GM21381 (cell line): ENCODE data around the gene ATF6.
"Not testable (repeated sequence)": the region's sequence is repeated elsewhere in the genome, so short reads cannot be mapped to it uniquely, and the experiment has no call there.

ENCODE experiments used
- ATAC-seq: cut with Tn5 transposase; IDR thresholded peaks from one replicate; pipeline ENCODE4 v1.9.1; 2021; ENCODE audit warnings: mild to moderate bottlenecking, moderate library complexity; ENCODE audit not compliant: unreplicated experiment

Gene ATF6

GRCh38 chr1:161731981-161732718, 34.0 kb upstream of the ATF6 start:
- no peak for ATAC-seq

- ATAC-seq: no peak
These were observed 32.6 kb upstream of the ATF6 start for GRCh38 chr1:161733526-161733925.

DNA sequence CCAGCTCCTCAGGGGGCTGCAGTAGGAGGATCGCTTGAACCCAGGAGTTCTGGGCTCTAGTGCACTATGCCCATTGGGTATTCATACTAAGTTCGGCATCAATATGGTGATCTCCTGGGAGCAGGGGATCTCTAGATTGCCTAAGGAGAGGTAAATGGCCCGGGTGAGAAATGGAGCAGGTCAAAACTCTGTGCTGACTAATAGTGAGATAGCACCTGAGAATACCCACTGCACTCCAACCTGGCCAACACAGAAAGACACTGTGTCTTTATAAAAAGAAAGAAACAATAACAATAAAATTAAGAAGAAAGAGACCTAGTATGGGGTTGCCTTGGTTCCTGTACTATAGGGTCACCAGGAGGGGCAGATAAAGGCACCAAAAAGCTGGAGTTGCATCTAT, 30.3 kb upstream of the ATF6 start:
- no peak for ATAC-seq

- ATAC-seq: no peak
These were observed 29.7 kb upstream of the ATF6 start for GRCh38 chr1:161736335-161736969.

GRCh38 chr1:161737625-161738024, 28.5 kb upstream of the ATF6 start:
- ATAC-seq: no peak

DNA sequence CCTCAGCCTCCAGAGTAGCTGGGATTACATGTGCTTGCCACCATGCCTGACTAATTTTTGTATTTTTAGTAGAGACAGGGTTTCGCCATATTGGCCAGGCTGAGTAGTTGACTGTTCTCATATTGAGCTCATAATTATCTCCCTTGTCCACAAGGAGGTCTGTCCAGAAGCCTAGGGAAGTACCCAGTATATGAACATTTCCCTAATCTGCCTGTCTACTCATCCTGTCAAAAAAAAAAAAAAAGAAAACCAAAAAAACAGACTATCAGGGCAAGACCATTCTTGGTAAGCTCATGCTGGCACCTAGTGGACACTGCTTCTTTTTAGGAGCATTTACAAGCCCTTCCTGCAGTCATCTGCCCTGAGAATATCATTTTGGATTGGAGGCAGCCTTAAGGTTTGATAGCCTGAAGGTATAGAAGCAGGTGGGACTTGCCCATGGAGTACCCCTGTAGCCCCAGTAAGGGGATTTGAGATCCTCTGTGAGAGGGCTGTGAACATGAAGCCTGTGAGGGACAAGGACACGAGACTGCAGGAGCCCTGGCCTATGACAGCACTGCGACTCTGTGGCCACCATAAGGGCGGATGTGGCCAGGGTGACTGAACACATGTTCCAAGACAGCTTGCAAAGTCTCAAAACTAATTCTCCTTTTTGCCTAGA, 27.4 kb upstream of the ATF6 start:
- peak; percentile 63 for ATAC-seq

DNA sequence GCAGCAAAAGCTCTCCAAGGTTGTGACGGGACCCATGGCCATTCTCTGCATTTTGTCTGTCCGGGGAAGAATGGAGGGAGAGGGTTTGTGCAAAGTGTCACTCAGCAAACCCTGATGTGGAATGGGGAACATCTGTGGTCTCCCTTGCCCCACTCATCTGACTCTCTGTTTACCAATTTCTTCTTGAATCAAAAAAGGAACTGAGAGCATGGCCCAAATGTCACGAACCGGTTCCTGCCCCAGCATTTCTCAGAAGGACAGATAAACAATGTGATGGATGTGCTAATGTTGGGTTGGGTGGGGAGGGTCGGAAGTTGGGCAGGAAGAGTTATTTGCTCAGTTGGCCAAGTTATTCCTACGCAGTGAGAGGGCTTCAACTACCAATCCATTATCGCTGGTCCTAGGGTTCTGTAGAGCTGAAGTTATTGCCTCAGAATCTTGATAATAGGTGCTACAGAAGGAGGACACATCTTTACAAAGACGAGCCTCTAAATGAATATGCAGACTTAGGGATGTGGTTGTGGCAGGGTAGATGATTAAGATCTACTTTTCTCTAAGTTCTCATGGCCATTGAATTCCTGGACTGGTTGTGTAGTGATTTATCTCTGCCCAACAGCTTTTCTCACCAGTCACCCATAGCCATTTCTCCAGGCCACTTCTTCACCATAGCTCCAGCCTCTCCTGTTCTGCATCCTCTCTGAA, 26.1 kb upstream of the ATF6 start:
- ATAC-seq: no peak

GRCh38 chr1:161740921-161741320, 25.2 kb upstream of the ATF6 start:
- no peak for ATAC-seq

DNA sequence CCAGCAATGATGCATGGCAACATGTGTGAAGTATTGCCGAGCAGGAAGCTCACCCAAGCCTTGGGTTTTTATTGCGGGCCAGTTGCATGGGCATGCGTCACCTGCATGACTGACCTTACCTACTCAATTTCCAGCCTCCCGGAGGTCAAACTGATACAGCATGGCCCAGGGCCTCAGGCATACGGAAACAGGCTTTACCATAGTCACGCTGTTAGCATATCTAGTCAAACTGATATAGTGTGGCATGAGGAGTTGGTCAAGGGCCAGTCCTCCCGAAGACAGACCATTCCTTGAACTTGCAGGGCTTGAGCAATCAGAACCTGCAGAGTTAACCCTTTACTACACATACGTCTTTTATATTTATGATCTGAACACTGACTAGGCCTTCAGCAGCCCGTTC, 22.9 kb upstream of the ATF6 start:
- no peak for ATAC-seq

DNA sequence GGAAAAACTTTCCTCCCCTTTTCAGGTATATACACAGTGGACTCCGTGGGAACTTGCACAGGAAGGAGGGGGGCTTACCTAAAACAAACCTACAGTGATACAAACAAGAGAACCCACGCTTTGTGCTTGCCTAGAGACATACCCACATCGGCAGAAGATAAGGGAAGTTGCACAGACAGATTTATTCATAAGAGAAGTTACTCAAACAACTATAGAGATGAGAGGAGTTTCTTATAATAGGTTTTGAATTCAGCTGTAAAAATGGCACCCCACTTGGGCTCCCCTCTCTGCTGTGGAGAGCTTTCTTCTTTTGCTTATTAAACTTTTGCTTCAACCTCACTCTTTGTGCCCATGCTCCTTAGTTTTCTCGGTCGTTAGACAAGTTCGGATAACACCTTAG, 18.3 kb upstream of the ATF6 start:
- ATAC-seq: no peak

GRCh38 chr1:161749509-161750407, 16.4 kb upstream of the ATF6 start, which contains the start of gene DUSP12:
TSS of gene DUSP12 (plus strand) at chr1:161749786. CDS start at chr1:161749802, 16 bp downstream.
- peak; percentile 96 for ATAC-seq

- ATAC-seq: no peak
These were observed 2.5 kb upstream of the ATF6 start for GRCh38 chr1:161763522-161764098.

DNA sequence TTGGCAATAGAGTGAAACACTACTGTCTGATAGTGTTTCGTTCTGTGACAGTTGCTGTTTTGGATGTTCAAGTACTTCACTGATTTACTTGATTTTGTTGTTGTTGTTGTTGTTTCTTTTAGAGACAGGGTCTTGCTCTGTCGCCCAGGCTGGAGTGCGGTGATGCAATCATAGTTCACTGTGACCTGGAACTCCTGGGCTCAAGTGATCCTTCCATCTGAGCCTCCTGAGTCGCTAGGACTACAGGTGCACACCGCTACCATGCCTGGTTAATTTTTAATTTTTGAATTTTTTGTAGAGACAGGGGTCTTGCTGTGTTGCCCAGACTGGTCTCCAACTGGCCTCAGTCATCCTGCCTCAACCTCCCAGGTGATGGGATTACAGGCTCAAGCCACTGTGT, 2.3 kb downstream of the ATF6 start:
- no peak for ATAC-seq

DNA sequence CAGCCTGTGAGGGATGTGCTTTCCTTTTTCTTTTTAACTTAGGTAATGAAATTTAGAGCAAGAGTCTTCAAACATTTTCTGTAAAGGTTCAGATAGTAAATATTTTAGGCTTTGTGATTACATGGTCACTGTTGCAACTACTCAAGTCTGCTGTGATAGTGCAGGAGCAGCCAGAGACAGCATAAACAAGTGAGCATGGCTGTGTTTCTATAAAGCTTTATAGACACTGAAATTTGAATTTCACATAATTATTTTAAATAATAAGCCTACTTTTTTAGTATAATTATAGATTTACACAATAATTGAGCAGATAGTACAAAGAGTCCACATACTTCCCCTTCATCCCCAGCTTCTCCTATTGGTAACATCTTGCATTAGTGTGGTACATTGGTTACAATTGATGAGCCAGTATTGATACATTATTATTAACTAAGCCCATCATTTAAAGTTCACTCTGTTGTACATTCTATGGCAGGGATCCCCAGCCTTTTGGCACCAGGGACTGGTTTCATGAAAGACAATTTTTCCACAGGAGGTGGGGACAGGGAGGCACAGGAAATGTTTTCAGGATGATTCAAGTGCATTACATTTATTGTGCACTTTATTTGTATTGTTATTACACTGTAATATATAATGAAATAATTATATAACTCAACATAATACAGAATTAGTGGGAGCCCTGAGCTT, 3.0 kb downstream of the ATF6 start:
- ATAC-seq: no peak

DNA sequence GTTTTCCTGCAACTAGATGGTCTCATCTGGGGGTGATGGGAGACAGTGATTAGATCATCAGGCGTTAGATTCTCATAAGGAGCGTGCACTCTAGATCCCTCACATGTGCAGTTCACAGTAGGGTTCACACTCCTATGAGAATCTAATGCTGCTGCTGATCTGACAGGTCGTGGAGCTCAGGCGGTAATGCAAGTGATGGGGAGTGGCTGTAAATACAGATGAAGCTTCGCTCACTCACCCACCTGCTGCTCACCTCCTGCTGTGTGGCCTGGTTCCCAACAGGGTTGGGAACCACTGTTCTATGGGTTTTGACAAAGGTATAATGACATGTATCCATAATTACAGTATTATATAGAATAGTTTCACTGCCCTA, 3.5 kb downstream of the ATF6 start:
- not testable (repeated sequence) for ATAC-seq

GRCh38 chr1:161770250-161770649, 4.1 kb downstream of the ATF6 start:
- no peak for ATAC-seq

DNA sequence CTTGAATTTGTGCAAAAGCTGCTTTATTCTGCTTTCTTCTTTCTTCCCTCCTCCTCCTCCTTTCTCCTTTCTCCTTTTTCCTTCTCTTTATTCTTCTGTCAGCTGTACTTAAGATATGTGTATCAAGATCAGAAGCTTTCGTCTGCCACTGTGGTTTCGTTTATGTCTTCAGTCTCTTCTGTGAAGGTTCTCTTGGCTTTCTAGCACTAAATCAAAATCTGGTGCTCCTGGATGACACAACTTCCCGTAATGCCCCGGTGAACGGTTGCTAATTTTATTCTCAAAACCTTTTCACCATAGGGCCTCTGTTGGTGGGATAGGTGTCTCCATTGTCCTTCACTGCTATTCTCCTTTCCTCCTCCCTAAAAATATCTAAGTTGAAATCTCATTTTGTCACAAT, 5.0 kb downstream of the ATF6 start:
- ATAC-seq: no peak

DNA sequence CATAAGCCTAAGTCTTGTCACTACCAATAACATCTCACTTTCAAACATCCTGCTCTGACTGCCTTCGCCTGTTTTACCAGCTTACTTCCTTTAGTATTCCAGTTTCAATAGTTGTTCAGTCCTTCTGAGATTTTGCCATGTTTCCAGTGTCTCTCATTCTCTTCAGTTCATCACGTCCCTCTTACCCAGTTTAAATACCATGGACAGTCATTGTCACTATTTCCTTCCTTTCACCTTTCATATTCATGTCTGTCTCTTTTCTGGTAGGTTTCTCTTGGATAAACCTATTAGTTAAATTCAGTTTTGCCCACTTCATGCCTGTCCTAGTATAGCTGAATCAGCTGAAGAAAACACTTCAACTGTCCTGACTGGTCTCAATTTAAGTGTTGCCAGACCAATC, 5.9 kb downstream of the ATF6 start:
- no peak for ATAC-seq

- no peak for ATAC-seq
These were observed 6.3 kb downstream of the ATF6 start for GRCh38 chr1:161772397-161772796.

- ATAC-seq: no peak
These were observed 7.7 kb downstream of the ATF6 start for GRCh38 chr1:161773791-161774190.
